ENCODE results near the gene CGRRF1. TPM values are rescaled to one million over a fixed set of nuclear protein-coding genes. Genes with fewer than 3 reads are reported as not detected.

Gene CGRRF1
- total and polyA plus RNA-seq, 4 donors, result 11.2 to 21.5 (median 16.7) TPM

- no peak for TF ChIP-seq CTCF (IDR thresholded peaks at IDR 0.05; ENCODE audit: control extremely low read depth, extremely low read depth)
- H3K9ac ChIP-seq (ENCODE audit: insufficient read depth in 1 of 2, low read length in 2 of 2), result no peak overlapping the region
- no peaks in the 10 kb centered on the region for H3K27me3 ChIP-seq (ENCODE audit: control insufficient read depth in 3 of 3, insufficient read depth in 3 of 3, low read length in 2 of 3)
- H3K36me3 ChIP-seq (ENCODE audit: control insufficient read depth in 4 of 4, insufficient read depth in 4 of 4, low read length in 4 of 4), result peaks cover 0 to 15% (median 11%) of the 10 kb centered on the region in 4 donors
- H3K4me1 ChIP-seq (ENCODE audit: control insufficient read depth in 5 of 5, insufficient read depth in 5 of 5, low read length in 5 of 5), result peaks cover 0 to 7% (median 5%) of the 10 kb centered on the region in 5 donors
- no peak overlapping the region for H3K4me3 ChIP-seq
- H3K9me3 ChIP-seq (ENCODE audit: control insufficient read depth in 4 of 4, insufficient read depth in 3 of 4, low read length in 3 of 4), result no peaks in the 10 kb centered on the region
- H3K27ac ChIP-seq (ENCODE audit: low read depth in 1 of 2, low read length in 1 of 2), result no peak overlapping the region
- WGBS, 2 donors, result 73 to 81% methylated on average over 3 of the region's 3 CpGs
- DNase-seq (no peak), ATAC-seq (ENCODE audit: insufficient read depth, low FRiP score) (peak; percentile 27)
These were observed 31.0 kb upstream of the CGRRF1 start for GRCh38 chr14:54478636-54479215.

GRCh38 chr14:54480830-54481562, 28.7 kb upstream of the CGRRF1 start:
- Histone ChIP-seq H3K9me3 (ENCODE audit: control insufficient read depth in 4 of 4, insufficient read depth in 3 of 4, low read length in 3 of 4) (no peaks in the 10 kb centered on the region), H3K4me3 (no peak overlapping the region), H3K9ac (ENCODE audit: insufficient read depth in 1 of 2, low read length in 2 of 2) (no peak overlapping the region), H3K4me1 (ENCODE audit: control insufficient read depth in 5 of 5, insufficient read depth in 5 of 5, low read length in 5 of 5) (peaks cover 0 to 7% (median 0%) of the 10 kb centered on the region in 5 donors), H3K27ac (ENCODE audit: low read depth in 1 of 2, low read length in 1 of 2) (no peak overlapping the region), H3K36me3 (ENCODE audit: control insufficient read depth in 4 of 4, insufficient read depth in 4 of 4, low read length in 4 of 4) (peaks cover 0 to 13% (median 11%) of the 10 kb centered on the region in 4 donors), H3K27me3 (ENCODE audit: control insufficient read depth in 3 of 3, insufficient read depth in 3 of 3, low read length in 2 of 3) (no peaks in the 10 kb centered on the region)
- DNase-seq (no peak), ATAC-seq (ENCODE audit: insufficient read depth, low FRiP score) (no peak)
- TF ChIP-seq CTCF (IDR thresholded peaks at IDR 0.05; ENCODE audit: control extremely low read depth, extremely low read depth), result no peak
- 84 to 91% methylated on average over 4 of the region's 4 CpGs for WGBS, 2 donors

- H3K27ac ChIP-seq (ENCODE audit: low read depth in 1 of 2, low read length in 1 of 2), result no peak overlapping the region
- no peak overlapping the region for H3K4me3 ChIP-seq
- TF ChIP-seq CTCF (IDR thresholded peaks at IDR 0.05; ENCODE audit: control extremely low read depth, extremely low read depth), result no peak
- no peak for ATAC-seq (ENCODE audit: insufficient read depth, low FRiP score)
- 93 to 95% methylated on average over 2 of the region's 2 CpGs for WGBS, 2 donors
- peaks cover 0 to 13% (median 11%) of the 10 kb centered on the region in 4 donors for H3K36me3 ChIP-seq (ENCODE audit: control insufficient read depth in 4 of 4, insufficient read depth in 4 of 4, low read length in 4 of 4)
- no peaks in the 10 kb centered on the region for H3K9me3 ChIP-seq (ENCODE audit: control insufficient read depth in 4 of 4, insufficient read depth in 3 of 4, low read length in 3 of 4)
- H3K27me3 ChIP-seq (ENCODE audit: control insufficient read depth in 3 of 3, insufficient read depth in 3 of 3, low read length in 2 of 3), result no peaks in the 10 kb centered on the region
- DNase-seq, result no peak
- peaks cover 0 to 9% (median 0%) of the 10 kb centered on the region in 5 donors for H3K4me1 ChIP-seq (ENCODE audit: control insufficient read depth in 5 of 5, insufficient read depth in 5 of 5, low read length in 5 of 5)
- H3K9ac ChIP-seq (ENCODE audit: insufficient read depth in 1 of 2, low read length in 2 of 2), result no peak overlapping the region
These were observed 28.0 kb upstream of the CGRRF1 start for GRCh38 chr14:54481695-54482094.

Measured in lung (tissue), 12 donors.